SK-N-SH (cell line): ENCODE measurements around the gene MUSTN1. TPM values are rescaled to one million over a fixed set of nuclear protein-coding genes. Genes with fewer than 3 reads are reported as not detected.

ENCODE experiments used
- CTCF ChIA-PET: fragments of 300-600, 350-600 bp; formaldehyde crosslinking; extraction: SDS; loops from one replicate; lab custom pipeline; 2021; lab: Yijun Ruan, JAX
- POLR2A ChIA-PET: fragments of 350-600 bp; sonication (Branson Sonifier 250); formaldehyde crosslinking; extraction: SDS; loops from one replicate; lab custom pipeline; 2020; ENCODE audit warnings: antibody characterized with exemption, inconsistent platforms; lab: Yijun Ruan, JAX
- DNase-seq: peaks from one replicate; pipeline ENCODE4 v3.0.0; 2012
- H2AFZ ChIP-seq: fragments of 200-600 bp; sonication (generic); 2 replicates; pipeline ENCODE4 v1.8.1; 2016; ENCODE audit warnings: antibody characterized with exemption, mild to moderate bottlenecking, low read depth
- H3F3A ChIP-seq: fragments of 200-600 bp; sonication (generic); replicated peaks from 2 replicates; pipeline ENCODE3; 2016; ENCODE audit warnings: antibody characterized with exemption, mild to moderate bottlenecking; ENCODE audit not compliant: insufficient read depth
- H3K27ac ChIP-seq, 2 experiments: fragments of 200-500 bp in 1 of 2; fragments of 200-600 bp in 1 of 2; sonication (Bioruptor generic) in 1 of 2; sonication (generic), shearing (Covaris generic) in 1 of 2; 2 replicates each; pipeline versions ENCODE4 v1.5.1 to v1.6.1; 2014 to 2016; ENCODE audit warnings: low read depth in 2 of 2, inconsistent platforms in 1 of 2, low read length in 1 of 2, mild to moderate bottlenecking in 1 of 2, mixed read lengths in 1 of 2
- H3K27me3 ChIP-seq: fragments of 200-600 bp; sonication (generic), shearing (Covaris generic); 2 replicates; pipeline ENCODE4 v1.6.1; 2016; ENCODE audit warnings: mixed run types; ENCODE audit not compliant: insufficient read depth
- H3K36me3 ChIP-seq, 2 experiments: fragments of 200-500 bp in 1 of 2; fragments of 200-600 bp in 1 of 2; sonication (Bioruptor generic) in 1 of 2; sonication (generic) in 1 of 2; replicated peaks in 1 of 2; 2 replicates each; pipeline versions ENCODE3 to v1.5.1; 2014 to 2016; ENCODE audit warnings: low read length in 1 of 2, mild to moderate bottlenecking in 1 of 2; ENCODE audit not compliant: insufficient read depth in 2 of 2, control insufficient read depth in 1 of 2
- H3K4me1 ChIP-seq, 2 experiments: fragments of 200-500 bp in 1 of 2; fragments of 200-600 bp in 1 of 2; sonication (Bioruptor generic) in 1 of 2; sonication (generic), shearing (Covaris generic) in 1 of 2; 2 replicates each; pipeline versions ENCODE4 v1.5.1 to v1.6.1; 2014 to 2016; ENCODE audit warnings: low read depth in 1 of 2, low read length in 1 of 2, mixed run types in 1 of 2; ENCODE audit not compliant: insufficient read depth in 2 of 2, control insufficient read depth in 1 of 2
- H3K4me2 ChIP-seq: fragments of 200-600 bp; sonication (generic), shearing (Covaris generic); 2 replicates; pipeline ENCODE4 v1.6.1; 2017; ENCODE audit warnings: mixed run types
- H3K4me3 ChIP-seq, 2 experiments: fragments of 200-500 bp in 1 of 2; fragments of 200-600 bp in 1 of 2; sonication (Bioruptor generic) in 1 of 2; sonication (generic), shearing (Covaris generic) in 1 of 2; 2 replicates each; pipeline versions ENCODE4 v1.5.1 to v1.8.1; 2014 to 2016; ENCODE audit warnings: low read depth in 2 of 2, inconsistent platforms in 1 of 2, low read length in 1 of 2, mild to moderate bottlenecking in 1 of 2, mixed read lengths in 1 of 2, moderate library complexity in 1 of 2
- H3K79me2 ChIP-seq: fragments of 200-600 bp; sonication (generic); 2 replicates; pipeline ENCODE4 v1.8.1; 2017; ENCODE audit warnings: mild to moderate bottlenecking; ENCODE audit not compliant: insufficient read depth
- H3K9ac ChIP-seq: fragments of 200-600 bp; sonication (generic); 2 replicates; pipeline ENCODE4 v1.6.1; 2017; ENCODE audit warnings: mixed run types
- H3K9me2 ChIP-seq: fragments of 200-600 bp; sonication (generic); 2 replicates; pipeline ENCODE4 v1.6.1; 2017; ENCODE audit warnings: mixed run types
- H3K9me3 ChIP-seq: fragments of 200-600 bp; sonication (generic); 2 replicates; pipeline ENCODE4 v1.6.1; 2017; ENCODE audit warnings: mixed run types, mild to moderate bottlenecking, moderate library complexity
- H4K20me1 ChIP-seq: fragments of 200-600 bp; sonication (generic); 2 replicates; pipeline ENCODE4 v1.6.1; 2017; ENCODE audit warnings: mild to moderate bottlenecking, mixed run types; ENCODE audit not compliant: insufficient read depth
- CHD2 ChIP-seq: fragments of 150-350 bp; IDR thresholded peaks from 2 replicates; pipeline ENCODE4 v1.6.1; 2018; ENCODE audit warnings: low read length; ENCODE audit not compliant: partially characterized antibody
- ELF1 ChIP-seq: IDR thresholded peaks from 2 replicates; pipeline ENCODE4 v1.4.0; 2012
- EP300 ChIP-seq, 2 experiments: IDR thresholded peaks; 2 replicates each; pipeline versions ENCODE4 v1.4.0 to v1.6.1; 2012; ENCODE audit warnings: borderline replicate concordance in 1 of 2, low read depth in 1 of 2, low read length in 1 of 2
- FOSL2 ChIP-seq: IDR thresholded peaks from 2 replicates; pipeline ENCODE4 v1.4.0; 2012; ENCODE audit warnings: low read depth, mild to moderate bottlenecking, moderate library complexity, borderline replicate concordance
- FOXM1 ChIP-seq: IDR thresholded peaks from 2 replicates; pipeline ENCODE4 v1.4.0; 2012; ENCODE audit warnings: low read depth, mild to moderate bottlenecking
- IRF3 ChIP-seq: fragments of 150-350 bp; IDR thresholded peaks from 2 replicates; pipeline ENCODE4 v1.6.1; 2016; ENCODE audit warnings: mild to moderate bottlenecking, low read depth, low read length
- JUND ChIP-seq: IDR thresholded peaks from 2 replicates; pipeline ENCODE4 v1.4.0; 2012
- MXI1 ChIP-seq: IDR thresholded peaks from 2 replicates; pipeline ENCODE4 v1.6.1; 2012; ENCODE audit warnings: mild to moderate bottlenecking, low read depth, low read length, improper control_type of control experiment
- NFIC ChIP-seq: IDR thresholded peaks from 2 replicates; pipeline ENCODE4 v1.4.0; 2012; ENCODE audit warnings: borderline replicate concordance
- NRF1 ChIP-seq: IDR thresholded peaks from 2 replicates; pipeline ENCODE4 v1.6.1; 2012; ENCODE audit warnings: low read depth, mild to moderate bottlenecking, low read length
- RFX5 ChIP-seq: IDR thresholded peaks from 2 replicates; pipeline ENCODE4 v1.6.1; 2012; ENCODE audit warnings: mild to moderate bottlenecking, improper control_type of control experiment, low read length
- RXRA ChIP-seq: IDR thresholded peaks from 2 replicates; pipeline ENCODE4 v1.4.0; 2012; ENCODE audit warnings: low read depth, mild to moderate bottlenecking, borderline replicate concordance
- SIN3A ChIP-seq: IDR thresholded peaks from 2 replicates; pipeline ENCODE4 v1.6.1; 2012; ENCODE audit warnings: low read depth, mild to moderate bottlenecking, low read length, moderate library complexity, borderline replicate concordance
- WGBS: methylation state at CpG from one replicate; pipeline ENCODE4 v1.1.6; 2017; ENCODE audit warnings: low lambda C conversion rate; 5-methylcytosine and 5-hydroxymethylcytosine counted together
- polyA plus RNA-seq, 3 experiments: library from polyadenylated mRNA; depleted of rRNA; stranded (reverse); fragments of >200 nt; gene quantifications; 2 replicates each; pipeline ENCODE4 v1.2.3, GENCODE V29; 2012
- TF ChIP-seq, protein P1 (sequence below): IDR thresholded peaks from 2 replicates; pipeline ENCODE4; 2012
- TF ChIP-seq, protein P2 (sequence below): IDR thresholded peaks from 2 replicates; pipeline ENCODE4 v1.4.0; 2012; ENCODE audit warnings: low read depth

The MUSTN1 gene
- polyA plus RNA-seq, 1 of the 3 experiments (the other 2 are of a cell fraction): 0.54 TPM

DNA sequence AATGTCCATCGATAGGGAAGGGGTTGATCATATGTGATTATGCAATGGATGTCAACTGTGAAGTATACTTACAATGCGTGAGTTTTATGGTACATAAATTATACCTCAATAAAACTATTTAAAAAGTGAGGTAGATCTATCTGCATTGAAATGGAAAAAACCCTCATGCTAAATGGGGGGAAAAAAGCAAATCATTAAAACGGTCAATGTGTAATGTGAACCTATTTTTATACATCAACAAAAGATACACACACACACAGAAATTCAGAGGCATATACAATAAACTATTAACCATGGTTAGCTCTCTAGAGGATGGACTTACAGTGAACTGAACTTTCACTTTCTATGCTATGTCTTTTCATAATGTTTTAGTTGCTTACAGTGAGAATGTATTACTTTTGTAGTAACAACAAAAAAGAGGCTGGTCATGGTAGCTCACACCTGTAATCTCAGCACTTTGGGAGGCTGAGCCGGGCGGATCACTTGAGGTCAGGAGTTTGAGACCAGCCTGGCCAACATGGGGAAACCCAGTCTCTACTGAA, 39.4 kb upstream of the MUSTN1 start:
- no peak for TF ChIP-seq EP300 (IDR thresholded peaks at IDR 0.05; ENCODE audit: borderline replicate concordance in 1 of 2, low read depth in 1 of 2, low read length in 1 of 2)
- no peak for TF ChIP-seq RXRA
- TF ChIP-seq NRF1: no peak
- no peak for TF ChIP-seq NFIC
- TF ChIP-seq, protein P1, sequence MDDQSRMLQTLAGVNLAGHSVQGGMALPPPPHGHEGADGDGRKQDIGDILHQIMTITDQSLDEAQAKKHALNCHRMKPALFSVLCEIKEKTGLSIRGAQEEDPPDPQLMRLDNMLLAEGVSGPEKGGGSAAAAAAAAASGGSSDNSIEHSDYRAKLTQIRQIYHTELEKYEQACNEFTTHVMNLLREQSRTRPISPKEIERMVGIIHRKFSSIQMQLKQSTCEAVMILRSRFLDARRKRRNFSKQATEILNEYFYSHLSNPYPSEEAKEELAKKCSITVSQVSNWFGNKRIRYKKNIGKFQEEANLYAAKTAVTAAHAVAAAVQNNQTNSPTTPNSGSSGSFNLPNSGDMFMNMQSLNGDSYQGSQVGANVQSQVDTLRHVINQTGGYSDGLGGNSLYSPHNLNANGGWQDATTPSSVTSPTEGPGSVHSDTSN: no peak
- TF ChIP-seq IRF3: no peak
- no peak for TF ChIP-seq ELF1
- no peak for TF ChIP-seq FOSL2
- TF ChIP-seq FOXM1: no peak
- no peaks in the 10 kb centered on the region for H3K27me3 ChIP-seq
- no peaks in the 10 kb centered on the region for H3F3A ChIP-seq
- H3K9me2 ChIP-seq: no peaks in the 10 kb centered on the region
- H3K4me1 ChIP-seq: peaks cover 0 to 4% of the 10 kb centered on the region in 2 experiments; a peak in 1 of 4 replicates
- no peak overlapping the region for H3K4me2 ChIP-seq
- 0 out of 2 replicates have a peak, but pooled peaks cover 4% of the 10 kb centered on the region for H4K20me1 ChIP-seq
- ChIA-PET POLR2A (no interaction called here), CTCF (interaction anchor here (0.9 kb wide), 1 partner anchor 19 kb away, joined by 3 read pairs; no protein-coding TSS in a partner anchor)
- 93% methylated on average over 5 of the region's 5 CpGs for WGBS
- H3K36me3 ChIP-seq: peaks cover 0 to 2% of the 10 kb centered on the region in 2 experiments
- no peak for DNase-seq
- H2AFZ ChIP-seq: no peak overlapping the region
- H3K79me2 ChIP-seq: no peaks in the 10 kb centered on the region
- H3K27ac ChIP-seq: no peak overlapping the region
- H3K4me3 ChIP-seq: no peak overlapping the region
- H3K9me3 ChIP-seq: no peaks in the 10 kb centered on the region
- no peak overlapping the region for H3K9ac ChIP-seq

DNA sequence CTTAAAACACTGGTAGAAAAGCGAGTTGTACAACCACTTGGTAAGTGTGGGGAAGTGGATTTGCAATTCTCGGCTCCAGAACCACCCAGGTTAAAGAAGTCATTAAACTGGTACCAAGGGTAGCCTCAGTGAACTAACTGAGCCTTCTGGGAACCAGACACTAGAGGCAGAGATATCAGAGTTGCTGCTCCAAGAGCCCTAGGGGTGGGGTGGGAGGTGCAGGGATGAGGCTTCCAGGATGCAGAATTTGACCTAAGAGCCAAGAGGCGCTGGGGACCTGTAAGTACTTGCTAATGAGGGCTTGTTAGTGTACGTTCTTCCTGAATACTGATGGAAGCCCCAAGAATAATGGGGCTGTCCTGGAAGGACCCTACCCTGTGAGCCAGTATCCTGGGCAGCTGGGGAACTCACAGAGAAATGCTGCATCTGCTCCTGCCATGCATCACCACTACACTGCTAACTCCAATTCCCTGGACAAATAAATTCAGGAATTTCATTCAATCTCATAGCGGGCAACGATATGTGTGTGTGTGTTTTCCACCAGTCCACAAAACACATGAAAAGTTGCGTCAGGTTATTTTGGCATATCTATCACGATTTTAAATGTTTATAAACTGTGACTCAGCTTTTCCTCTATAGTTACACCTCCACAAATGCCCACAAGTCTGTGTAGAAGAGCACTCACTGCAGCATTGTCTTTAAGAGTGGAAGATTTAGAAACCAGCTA, 38.8 kb upstream of the MUSTN1 start:
- POLR2A ChIA-PET: no interaction called here
- Histone ChIP-seq H3K4me2 (no peak overlapping the region), H3K36me3 (no peaks in the 10 kb centered on the region), H3K9ac (no peak overlapping the region), H2AFZ (no peak overlapping the region), H3K9me2 (no peaks in the 10 kb centered on the region), H3K4me3 (no peak overlapping the region), H3K4me1 (peaks cover 0 to 4% of the 10 kb centered on the region in 2 experiments; a peak in 1 of 4 replicates), H3K79me2 (no peaks in the 10 kb centered on the region), H3F3A (no peaks in the 10 kb centered on the region), H3K27me3 (no peaks in the 10 kb centered on the region), H3K27ac (no peak overlapping the region), H4K20me1 (0 out of 2 replicates have a peak, but pooled peaks cover 4% of the 10 kb centered on the region), H3K9me3 (no peaks in the 10 kb centered on the region)
- DNase-seq: no peak
- CTCF ChIA-PET: no interaction called here
- TF ChIP-seq, protein P2, sequence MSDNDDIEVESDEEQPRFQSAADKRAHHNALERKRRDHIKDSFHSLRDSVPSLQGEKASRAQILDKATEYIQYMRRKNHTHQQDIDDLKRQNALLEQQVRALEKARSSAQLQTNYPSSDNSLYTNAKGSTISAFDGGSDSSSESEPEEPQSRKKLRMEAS: no peak
- TF ChIP-seq RFX5: no peak
- no peak for TF ChIP-seq SIN3A
- TF ChIP-seq ELF1: no peak
- TF ChIP-seq NFIC: no peak
- TF ChIP-seq FOSL2: no peak
- no peak for TF ChIP-seq JUND
- no peak for TF ChIP-seq CHD2
- TF ChIP-seq IRF3: no peak
- no peak for TF ChIP-seq MXI1
- 94% methylated on average over 8 of the region's 8 CpGs for WGBS
